HepG2 (cell line): ENCODE measurements around the gene CAV3. TPM values are rescaled to one million over a fixed set of nuclear protein-coding genes. Genes with fewer than 3 reads are reported as not detected.

Source experiments
- ADNP ChIP-seq: sonication (generic); formaldehyde crosslinking; IDR thresholded peaks from 2 replicates; pipeline ENCODE4 v1.4.0; 2020; ENCODE audit warnings: missing genetic modification reagents
- CENPX ChIP-seq: sonication (generic); formaldehyde crosslinking; IDR thresholded peaks from 2 replicates; pipeline ENCODE4 v1.9.0; 2021; ENCODE audit warnings: mild to moderate bottlenecking, missing genetic modification reagents, moderate library complexity
- CREM ChIP-seq, 2 experiments: sonication (generic) in 1 of 2; formaldehyde crosslinking in 1 of 2; IDR thresholded peaks; 2 replicates each; pipeline versions ENCODE4 v1.4.0 to v1.6.1; 2016 to 2020; ENCODE audit warnings: antibody characterized with exemption in 1 of 2, mild to moderate bottlenecking in 1 of 2, missing genetic modification reagents in 1 of 2
- ETV6 ChIP-seq: sonication (generic); formaldehyde crosslinking; conservative IDR thresholded peaks from 2 replicates; pipeline ENCODE4 v1.4.0; 2020; ENCODE audit warnings: missing genetic modification reagents
- HCFC1 ChIP-seq: fragments of 150-350 bp; IDR thresholded peaks from 2 replicates; pipeline ENCODE4 v1.6.1; 2014; ENCODE audit warnings: low read depth, low read length
- HDAC6 ChIP-seq: fragments of 200-600 bp; sonication (generic); IDR thresholded peaks from 2 replicates; pipeline ENCODE4 v1.7.0; 2017; ENCODE audit warnings: mild to moderate bottlenecking, antibody characterized with exemption, low read length, low read depth
- HHEX ChIP-seq: IDR thresholded peaks from 2 replicates; pipeline ENCODE4 v1.6.1; 2016; ENCODE audit warnings: control low read depth
- HIVEP1 ChIP-seq: sonication (generic); formaldehyde crosslinking; IDR thresholded peaks from 2 replicates; pipeline ENCODE4 v1.4.0; 2020; ENCODE audit warnings: mild to moderate bottlenecking, missing genetic modification reagents
- HNRNPLL ChIP-seq: fragments of 200-400 bp; formaldehyde crosslinking; IDR thresholded peaks from 2 replicates; pipeline ENCODE4 v1.6.1; 2017; ENCODE audit warnings: mild to moderate bottlenecking, low read depth, low read length; ENCODE audit not compliant: poor library complexity, severe bottlenecking
- KDM1A ChIP-seq: IDR thresholded peaks from 2 replicates; pipeline ENCODE4 v1.6.1; 2016; ENCODE audit warnings: missing compliant biosample characterization
- KMT2A ChIP-seq: sonication (generic); formaldehyde crosslinking; IDR thresholded peaks from 2 replicates; pipeline ENCODE4 v1.4.0; 2020; ENCODE audit warnings: missing genetic modification reagents
- MIER3 ChIP-seq: IDR thresholded peaks from 2 replicates; pipeline ENCODE4 v1.6.1; 2016; ENCODE audit warnings: missing compliant biosample characterization, borderline replicate concordance
- NPAS2 ChIP-seq: sonication (generic); formaldehyde crosslinking; IDR thresholded peaks from 2 replicates; pipeline ENCODE4 v1.8.0; 2022; ENCODE audit warnings: mild to moderate bottlenecking, missing genetic modification reagents, borderline replicate concordance
- REPIN1 ChIP-seq: sonication (generic); formaldehyde crosslinking; IDR thresholded peaks from 2 replicates; pipeline ENCODE4 v1.8.0; 2022; ENCODE audit warnings: missing genetic modification reagents, low read depth, mild to moderate bottlenecking, borderline replicate concordance
- XRCC5 ChIP-seq: fragments of 200-400 bp; formaldehyde crosslinking; optimal IDR thresholded peaks from 2 replicates; pipeline ENCODE3; 2017; ENCODE audit warnings: mild to moderate bottlenecking, low read length
- ZFP37 ChIP-seq: sonication (generic); formaldehyde crosslinking; IDR thresholded peaks from 2 replicates; pipeline ENCODE4 v1.4.0; 2020; ENCODE audit warnings: missing genetic modification reagents, borderline replicate concordance
- ZNF12 ChIP-seq: sonication (generic); formaldehyde crosslinking; IDR thresholded peaks from 2 replicates; pipeline ENCODE4 v1.5.0; 2020; ENCODE audit warnings: missing genetic modification reagents
- ZNF136 ChIP-seq: sonication (generic); formaldehyde crosslinking; IDR thresholded peaks from 2 replicates; pipeline ENCODE4 v1.8.1; 2022; ENCODE audit warnings: low read depth, mild to moderate bottlenecking, moderate library complexity, missing genetic modification reagents
- ZNF263 ChIP-seq: sonication (generic); formaldehyde crosslinking; IDR thresholded peaks from 2 replicates; pipeline ENCODE4 v1.4.0; 2020; ENCODE audit warnings: missing genetic modification reagents
- ZNF333 ChIP-seq: sonication (generic); formaldehyde crosslinking; IDR thresholded peaks from 2 replicates; pipeline ENCODE4 v1.4.0; 2020; ENCODE audit warnings: mild to moderate bottlenecking, missing genetic modification reagents, borderline replicate concordance
- ZNF335 ChIP-seq: sonication (generic); formaldehyde crosslinking; IDR thresholded peaks from 2 replicates; pipeline ENCODE4 v1.4.0; 2020; ENCODE audit warnings: missing genetic modification reagents
- ZNF660 ChIP-seq: sonication (generic); formaldehyde crosslinking; IDR thresholded peaks from 2 replicates; pipeline ENCODE4 v1.5.1; 2020; ENCODE audit warnings: mild to moderate bottlenecking, low read depth, missing genetic modification reagents, borderline replicate concordance
- polyA plus RNA-seq, 8 experiments: library from polyadenylated mRNA; depleted of rRNA in 3 of 8; stranded (reverse) in 7 of 8; unstranded in 1 of 8; fragments of >200 nt; fragmentation: Illumina TruSeq in 4 of 8; extraction: Trizol in 4 of 8; gene quantifications; 2 replicates each; pipeline versions ENCODE4 v1.2.1 to v1.2.3, GENCODE V29; 2011 to 2016; ENCODE audit warnings: low read depth in 4 of 8, missing spikeins in 1 of 8, mixed read lengths in 1 of 8; ENCODE audit not compliant: insufficient read depth in 1 of 8
- total RNA-seq, 5 experiments: library from RNA; depleted of rRNA; stranded (reverse); fragments of >200 nt; fragmentation: Illumina TruSeq; extraction: Trizol; gene quantifications; 2 replicates each; pipeline ENCODE4 v1.2.3, GENCODE V29; 2016; ENCODE audit warnings: low read depth in 1 of 5
- TF ChIP-seq, protein P1 (sequence below): sonication (generic); formaldehyde crosslinking; IDR thresholded peaks from 2 replicates; pipeline ENCODE4 v1.5.0; 2020; ENCODE audit warnings: missing genetic modification reagents, mild to moderate bottlenecking, borderline replicate concordance
- TF ChIP-seq, protein P2 (sequence below): sonication (generic); formaldehyde crosslinking; IDR thresholded peaks from 2 replicates; pipeline ENCODE4 v1.4.0; 2020; ENCODE audit warnings: missing genetic modification reagents
- TF ChIP-seq, protein P3 (sequence below): sonication (generic); formaldehyde crosslinking; IDR thresholded peaks from 2 replicates; pipeline ENCODE4 v1.8.0; 2022; ENCODE audit warnings: missing genetic modification reagents, mild to moderate bottlenecking, borderline replicate concordance

The CAV3 gene
- total and polyA plus RNA-seq, 2 of the 13 experiments (the other 11 are each of a cell fraction or from before 2014, with no cell fraction given), result not detected

DNA sequence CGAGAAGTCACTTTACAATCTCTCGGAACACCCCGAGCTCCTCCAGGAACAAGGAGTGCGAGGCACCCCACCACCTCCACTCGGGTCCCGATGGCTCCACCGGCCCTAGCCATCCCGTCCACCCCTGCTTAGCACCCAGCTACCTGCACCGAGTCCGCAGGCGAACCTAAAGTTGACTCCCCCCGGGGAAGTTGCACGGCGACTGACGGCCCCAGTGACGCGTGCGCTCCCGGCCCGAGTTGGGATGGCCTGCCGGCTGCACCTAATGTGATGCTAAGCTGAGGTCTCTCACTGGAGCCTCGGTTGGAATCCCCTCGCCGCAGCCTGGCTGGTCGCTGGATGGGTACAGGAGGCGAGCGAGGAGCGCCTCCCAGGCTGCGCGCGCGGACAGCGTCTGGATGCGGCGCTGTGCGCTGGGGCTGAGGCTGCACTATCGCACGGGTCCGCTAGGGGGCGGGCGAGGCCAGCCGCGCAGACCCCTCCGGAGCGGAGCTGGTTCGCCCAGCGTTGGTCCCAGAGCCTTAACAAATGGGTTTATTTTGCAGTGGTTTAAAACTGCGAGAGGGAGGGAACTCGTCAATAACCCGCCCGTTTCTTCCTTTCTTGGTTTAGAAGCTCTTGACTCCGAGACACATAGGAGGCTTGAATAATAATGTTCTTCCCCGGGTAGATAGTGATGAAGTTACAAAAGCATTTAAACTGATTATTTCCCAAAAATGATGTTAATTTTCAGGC lies 35.7 kb downstream of the CAV3 start, which contains the start of gene OXTR (continued):
- TF ChIP-seq XRCC5 (peak; percentile 97), ZNF12 (no peak), KDM1A (no peak), NPAS2 (no peak), ZFP37 (CRISPR knock-in tag) (no peak), ETV6 (no peak; the same call in 1 of the 2 replicates), CREM (IDR thresholded peaks at IDR 0.05) (no peak), CREM (CRISPR knock-in tag; IDR thresholded peaks at IDR 0.05) (no peak), ZNF335 (CRISPR knock-in tag) (no peak), HDAC6 (no peak), MIER3 (CRISPR knock-in tag) (0 out of 2 replicates have a peak, but pooled peaks have one; percentile 37), ZNF136 (CRISPR knock-in tag) (no peak), REPIN1 (CRISPR knock-in tag) (no peak), ZNF660 (no peak), HIVEP1 (peak; percentile 23; the same call in 1 of the 2 replicates), HHEX (CRISPR knock-in tag) (no peak), ZNF263 (no peak), KMT2A (CRISPR knock-in tag) (peak; percentile 40; the same call in 1 of the 2 replicates), ZNF333 (no peak), ADNP (CRISPR knock-in tag) (no peak), HCFC1 (no peak), CENPX (CRISPR knock-in tag) (no peak), HNRNPLL (peak; percentile 73)
- TF ChIP-seq, protein P1, sequence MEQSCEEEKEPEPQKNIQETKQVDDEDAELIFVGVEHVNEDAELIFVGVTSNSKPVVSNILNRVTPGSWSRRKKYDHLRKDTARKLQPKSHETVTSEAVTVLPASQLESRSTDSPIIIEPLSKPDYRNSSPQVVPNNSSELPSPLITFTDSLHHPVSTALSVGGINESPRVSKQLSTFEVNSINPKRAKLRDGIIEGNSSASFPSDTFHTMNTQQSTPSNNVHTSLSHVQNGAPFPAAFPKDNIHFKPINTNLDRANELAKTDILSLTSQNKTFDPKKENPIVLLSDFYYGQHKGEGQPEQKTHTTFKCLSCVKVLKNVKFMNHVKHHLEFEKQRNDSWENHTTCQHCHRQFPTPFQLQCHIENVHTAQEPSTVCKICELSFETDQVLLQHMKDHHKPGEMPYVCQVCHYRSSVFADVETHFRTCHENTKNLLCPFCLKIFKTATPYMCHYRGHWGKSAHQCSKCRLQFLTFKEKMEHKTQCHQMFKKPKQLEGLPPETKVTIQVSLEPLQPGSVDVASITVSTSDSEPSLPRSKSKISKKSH (CRISPR knock-in tag), result peak; percentile 48; the same call in 1 of the 2 replicates
- TF ChIP-seq, protein P2, sequence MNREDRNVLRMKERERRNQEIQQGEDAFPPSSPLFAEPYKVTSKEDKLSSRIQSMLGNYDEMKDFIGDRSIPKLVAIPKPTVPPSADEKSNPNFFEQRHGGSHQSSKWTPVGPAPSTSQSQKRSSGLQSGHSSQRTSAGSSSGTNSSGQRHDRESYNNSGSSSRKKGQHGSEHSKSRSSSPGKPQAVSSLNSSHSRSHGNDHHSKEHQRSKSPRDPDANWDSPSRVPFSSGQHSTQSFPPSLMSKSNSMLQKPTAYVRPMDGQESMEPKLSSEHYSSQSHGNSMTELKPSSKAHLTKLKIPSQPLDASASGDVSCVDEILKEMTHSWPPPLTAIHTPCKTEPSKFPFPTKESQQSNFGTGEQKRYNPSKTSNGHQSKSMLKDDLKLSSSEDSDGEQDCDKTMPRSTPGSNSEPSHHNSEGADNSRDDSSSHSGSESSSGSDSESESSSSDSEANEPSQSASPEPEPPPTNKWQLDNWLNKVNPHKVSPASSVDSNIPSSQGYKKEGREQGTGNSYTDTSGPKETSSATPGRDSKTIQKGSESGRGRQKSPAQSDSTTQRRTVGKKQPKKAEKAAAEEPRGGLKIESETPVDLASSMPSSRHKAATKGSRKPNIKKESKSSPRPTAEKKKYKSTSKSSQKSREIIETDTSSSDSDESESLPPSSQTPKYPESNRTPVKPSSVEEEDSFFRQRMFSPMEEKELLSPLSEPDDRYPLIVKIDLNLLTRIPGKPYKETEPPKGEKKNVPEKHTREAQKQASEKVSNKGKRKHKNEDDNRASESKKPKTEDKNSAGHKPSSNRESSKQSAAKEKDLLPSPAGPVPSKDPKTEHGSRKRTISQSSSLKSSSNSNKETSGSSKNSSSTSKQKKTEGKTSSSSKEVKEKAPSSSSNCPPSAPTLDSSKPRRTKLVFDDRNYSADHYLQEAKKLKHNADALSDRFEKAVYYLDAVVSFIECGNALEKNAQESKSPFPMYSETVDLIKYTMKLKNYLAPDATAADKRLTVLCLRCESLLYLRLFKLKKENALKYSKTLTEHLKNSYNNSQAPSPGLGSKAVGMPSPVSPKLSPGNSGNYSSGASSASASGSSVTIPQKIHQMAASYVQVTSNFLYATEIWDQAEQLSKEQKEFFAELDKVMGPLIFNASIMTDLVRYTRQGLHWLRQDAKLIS (CRISPR knock-in tag), result no peak
- TF ChIP-seq, protein P3, sequence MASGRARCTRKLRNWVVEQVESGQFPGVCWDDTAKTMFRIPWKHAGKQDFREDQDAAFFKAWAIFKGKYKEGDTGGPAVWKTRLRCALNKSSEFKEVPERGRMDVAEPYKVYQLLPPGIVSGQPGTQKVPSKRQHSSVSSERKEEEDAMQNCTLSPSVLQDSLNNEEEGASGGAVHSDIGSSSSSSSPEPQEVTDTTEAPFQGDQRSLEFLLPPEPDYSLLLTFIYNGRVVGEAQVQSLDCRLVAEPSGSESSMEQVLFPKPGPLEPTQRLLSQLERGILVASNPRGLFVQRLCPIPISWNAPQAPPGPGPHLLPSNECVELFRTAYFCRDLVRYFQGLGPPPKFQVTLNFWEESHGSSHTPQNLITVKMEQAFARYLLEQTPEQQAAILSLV (CRISPR knock-in tag), result no peak
